B cell (primary cell): ENCODE measurements around the gene HES5. TPM values are rescaled to one million over a fixed set of nuclear protein-coding genes. Genes with fewer than 3 reads are reported as not detected.

Experiments
- ATAC-seq: fragments of 200-7000 bp; cut with Tn5 transposase; one replicate; pipeline ENCODE4 v1.10.0; 2021; ENCODE audit warnings: low read depth, mild to moderate bottlenecking, moderate number of reproducible peaks, moderate library complexity
- CTCF ChIA-PET: fragments of 350-600 bp; sonication (Branson Sonifier 250); formaldehyde crosslinking; loops from one replicate; lab custom pipeline; 2021; ENCODE audit warnings: antibody characterized with exemption, inconsistent platforms; lab: Charles Lee
- POLR2A ChIA-PET: fragments of 350-600 bp; sonication (Branson Sonifier 250); formaldehyde crosslinking; loops from one replicate; lab custom pipeline; 2021; ENCODE audit warnings: antibody characterized with exemption; lab: Charles Lee
- DNase-seq: peaks from one replicate; pipeline ENCODE4 v3.0.0; 2013
- H2AFZ ChIP-seq: 2 replicates; pipeline ENCODE4 v1.6.1; 2012; ENCODE audit warnings: mild to moderate bottlenecking, low read depth, low read length; ENCODE audit not compliant: insufficient read depth, poor library complexity, severe bottlenecking
- H3K27ac ChIP-seq, 2 donors: 1 replicate in 1 of 2; 2 replicates in 1 of 2; pipeline ENCODE4 v1.5.1; 2012 to 2013; ENCODE audit warnings: low read length in 2 of 2, mild to moderate bottlenecking in 2 of 2, moderate library complexity in 1 of 2
- H3K27me3 ChIP-seq, 4 experiments: fragments of 200-600 bp in 1 of 4; sonication (generic) in 1 of 4; replicated peaks in 1 of 4; 1 replicate in 2 of 4; 2 replicates in 2 of 4; pipeline versions ENCODE4 v1.6.1 to v1.7.0; 2013 to 2016; ENCODE audit warnings: low read length in 3 of 4, mild to moderate bottlenecking in 2 of 4, mixed read lengths in 1 of 4, moderate library complexity in 1 of 4; ENCODE audit not compliant: insufficient read depth in 4 of 4, control insufficient read depth in 3 of 4; ENCODE audit errors: control extremely low read depth in 1 of 4
- H3K36me3 ChIP-seq, 2 experiments: replicated peaks in 1 of 2; 1 replicate in 1 of 2; 2 replicates in 1 of 2; pipeline versions ENCODE4 v1.6.1 to v1.7.1; 2013; ENCODE audit warnings: low read length in 1 of 2; ENCODE audit not compliant: insufficient read depth in 2 of 2, control insufficient read depth in 1 of 2; ENCODE audit errors: control extremely low read depth in 1 of 2, extremely low read depth in 1 of 2
- H3K4me1 ChIP-seq, 2 donors: fragments of 200-600 bp in 1 of 2; sonication (generic) in 1 of 2; 1 replicate in 1 of 2; 2 replicates in 1 of 2; pipeline versions ENCODE4 v1.5.1 to v1.6.1; 2013 to 2017; ENCODE audit warnings: low read length in 2 of 2; ENCODE audit not compliant: control insufficient read depth in 2 of 2, insufficient read depth in 2 of 2
- H3K4me2 ChIP-seq: replicated peaks from 2 replicates; pipeline ENCODE3; 2012; ENCODE audit warnings: mild to moderate bottlenecking, low read depth, low read length; ENCODE audit not compliant: poor library complexity, severe bottlenecking
- H3K4me3 ChIP-seq, 5 experiments: fragments of 200-600 bp in 1 of 5; sonication (generic) in 1 of 5; 1 replicate in 3 of 5; 2 replicates in 2 of 5; pipeline versions ENCODE4 v1.5.1 to v1.7.0; 2011 to 2016; ENCODE audit warnings: low read length in 4 of 5, mild to moderate bottlenecking in 4 of 5, low read depth in 2 of 5, control low read depth in 1 of 5, moderate library complexity in 1 of 5; ENCODE audit not compliant: insufficient read depth in 1 of 5; ENCODE audit errors: control extremely low read depth in 1 of 5, extremely low read depth in 1 of 5
- H3K79me2 ChIP-seq: fragments of 200-600 bp; sonication (generic); one replicate; pipeline ENCODE4 v1.6.0; 2016; ENCODE audit warnings: low read length; ENCODE audit not compliant: control insufficient read depth, insufficient read depth
- H3K9ac ChIP-seq: fragments of 200-600 bp; sonication (generic); 2 replicates; pipeline ENCODE4 v1.6.1; 2017; ENCODE audit warnings: mild to moderate bottlenecking, low read length, moderate library complexity
- H3K9me3 ChIP-seq, 3 donors: one replicate each; pipeline versions ENCODE4 v1.6.1 to v1.7.1; 2013; ENCODE audit warnings: low read length in 2 of 3; ENCODE audit not compliant: control insufficient read depth in 2 of 3, insufficient read depth in 1 of 3; ENCODE audit errors: control extremely low read depth in 1 of 3
- H4K20me1 ChIP-seq: 2 replicates; pipeline ENCODE4 v1.6.0; 2012; ENCODE audit warnings: mild to moderate bottlenecking, low read length; ENCODE audit not compliant: insufficient read depth, control insufficient read depth, poor library complexity, severe bottlenecking
- H3K27ac Mint-ChIP-seq: one replicate; pipeline ENCODE4 v1.8.0; 2021; ENCODE audit warnings: mixed read lengths
- H3K27me3 Mint-ChIP-seq: one replicate; pipeline ENCODE4 v1.8.0; 2021; ENCODE audit warnings: mixed read lengths
- H3K4me1 Mint-ChIP-seq: one replicate; pipeline ENCODE4 v1.8.0; 2021; ENCODE audit warnings: mixed read lengths
- H3K4me3 Mint-ChIP-seq: one replicate; pipeline ENCODE4 v1.8.0; 2021; ENCODE audit warnings: mixed read lengths
- H3K9me3 Mint-ChIP-seq: one replicate; pipeline ENCODE4 v1.8.0; 2022; ENCODE audit warnings: mixed read lengths; ENCODE audit not compliant: insufficient read depth
- CTCF ChIP-seq: fragments of 200-600 bp; IDR thresholded peaks from one replicate; pipeline ENCODE4 v1.8.0; 2022; ENCODE audit warnings: antibody characterized with exemption, mild to moderate bottlenecking
- EZH2 ChIP-seq: IDR thresholded peaks from 2 replicates; pipeline ENCODE4 v1.6.1; 2012; ENCODE audit warnings: borderline replicate concordance, low read depth, mild to moderate bottlenecking, moderate library complexity, low read length; ENCODE audit not compliant: insufficient read depth, poor library complexity, severe bottlenecking
- WGBS: methylation state at CpG from one replicate; pipeline ENCODE4 v1.1.5; 2013; ENCODE audit warnings: missing lambda C conversion rate; ENCODE audit not compliant: insufficient coverage; 5-methylcytosine and 5-hydroxymethylcytosine counted together
- intact Hi-C: fragments of 100-400 bp; cut with micrococcal nuclease; formaldehyde crosslinking; loops from one replicate; pipeline ENCODE4 v1.10.0; 2022
- polyA plus RNA-seq: library from polyadenylated mRNA; depleted of rRNA; stranded (reverse); fragments of >200 nt; gene quantifications from 2 replicates; pipeline ENCODE4 v1.2.3, GENCODE V29; 2012
- total RNA-seq, 2 donors: library from RNA; stranded (reverse); fragments of 120-200 nt in 1 of 2; gene quantifications; 1 replicate in 1 of 2; 2 replicates in 1 of 2; pipeline versions ENCODE4 v1.2.3 to v1.2.4, GENCODE V29; 2013 to 2022

Gene HES5
- total and polyA plus RNA-seq, 2 donors (not counting 1 experiment from before 2014, with no cell fraction given): not detected

GRCh38 chr1:2567083-2567679 is 37.1 kb upstream of the HES5 start:
- no peaks in the 10 kb centered on the region for H3K79me2 ChIP-seq
- Mint-ChIP-seq H3K4me3 (no peak overlapping the region), H3K9me3 (no peaks in the 10 kb centered on the region), H3K27me3 (no peaks in the 10 kb centered on the region), H3K27ac (no peak overlapping the region), H3K4me1 (no peaks in the 10 kb centered on the region)
- no peaks in the 10 kb centered on the region for H3K4me1 ChIP-seq
- peaks cover 13% of the 10 kb centered on the region for H4K20me1 ChIP-seq
- no peak overlapping the region for H3K4me2 ChIP-seq
- peaks cover 0 to 10% of the 10 kb centered on the region in 2 experiments for H3K36me3 ChIP-seq
- H3K27me3 ChIP-seq: no peaks in the 10 kb centered on the region
- no peak for DNase-seq
- TF ChIP-seq EZH2 (no peak), CTCF (no peak)
- 89% methylated on average over 13 of the region's 16 CpGs for WGBS
- no peak overlapping the region for H3K9ac ChIP-seq
- no peak overlapping the region for H3K4me3 ChIP-seq
- no peaks in the 10 kb centered on the region for H3K9me3 ChIP-seq
- no peak overlapping the region for H2AFZ ChIP-seq
- H3K27ac ChIP-seq: no peak overlapping the region
- ChIA-PET POLR2A (no interaction called here), CTCF (no interaction called here)
- intact Hi-C loops: no loop called here
- no peak for ATAC-seq

GRCh38 chr1:2566101-2567045 is 36.3 kb upstream of the HES5 start:
- Histone ChIP-seq H2AFZ (no peak overlapping the region), H3K27ac (no peak overlapping the region), H3K27me3 (no peaks in the 10 kb centered on the region), H3K4me3 (no peak overlapping the region), H3K79me2 (no peaks in the 10 kb centered on the region), H3K4me2 (no peak overlapping the region), H3K4me1 (no peaks in the 10 kb centered on the region), H4K20me1 (peaks cover 15% of the 10 kb centered on the region), H3K9me3 (no peaks in the 10 kb centered on the region), H3K36me3 (peaks cover 0 to 17% of the 10 kb centered on the region in 2 experiments), H3K9ac (no peak overlapping the region)
- intact Hi-C loops: no loop called here
- TF ChIP-seq CTCF (no peak), EZH2 (no peak)
- H3K27ac Mint-ChIP-seq: no peak overlapping the region
- ChIA-PET POLR2A (no interaction called here), CTCF (no interaction called here)
- H3K9me3 Mint-ChIP-seq: no peaks in the 10 kb centered on the region
- DNase-seq (no peak), ATAC-seq (no peak)
- H3K4me1 Mint-ChIP-seq: peaks cover 2% of the 10 kb centered on the region
- no peak overlapping the region for H3K4me3 Mint-ChIP-seq
- no peaks in the 10 kb centered on the region for H3K27me3 Mint-ChIP-seq
- 85% methylated on average over 26 of the region's 34 CpGs for WGBS
